Astrocyte (in vitro differentiated cells and primary cell): ENCODE results near the gene NARS2. TPM values are rescaled to one million over a fixed set of nuclear protein-coding genes. Genes with fewer than 3 reads are reported as not detected.

Experiments
- DNase-seq: peaks from one replicate; pipeline ENCODE4 v3.0.0-alpha.2; 2010; ENCODE audit warnings: low read depth
- FAIRE-seq: peaks from 2 replicates; lab custom pipeline; 2011; peaks lifted over from hg19 to GRCh38; lab: Jason Lieb, UNC
- H2AFZ ChIP-seq: 2 replicates; pipeline ENCODE4 v1.6.0; 2012; ENCODE audit warnings: low read depth, low read length, inconsistent platforms
- H3K27ac ChIP-seq: 2 replicates; pipeline ENCODE4 v1.5.1; 2011; ENCODE audit warnings: low read depth, low read length, inconsistent platforms
- H3K27me3 ChIP-seq: 2 replicates; pipeline ENCODE4 v1.6.0; 2011; ENCODE audit warnings: low read length, inconsistent platforms; ENCODE audit not compliant: insufficient read depth
- H3K36me3 ChIP-seq: 2 replicates; pipeline ENCODE4 v1.5.1; 2011; ENCODE audit warnings: low read length, inconsistent platforms; ENCODE audit not compliant: insufficient read depth
- H3K4me1 ChIP-seq: 2 replicates; pipeline ENCODE4 v1.5.1; 2011; ENCODE audit warnings: low read length, inconsistent platforms; ENCODE audit not compliant: insufficient read depth
- H3K4me2 ChIP-seq: 2 replicates; pipeline ENCODE4 v1.6.0; 2012; ENCODE audit warnings: low read length, inconsistent platforms
- H3K4me3 ChIP-seq: 2 replicates; pipeline ENCODE4 v1.5.1; 2011; ENCODE audit warnings: low read depth, mild to moderate bottlenecking, low read length, inconsistent platforms; ENCODE audit not compliant: insufficient read depth
- H3K79me2 ChIP-seq: 2 replicates; pipeline ENCODE4 v1.6.0; 2012; ENCODE audit warnings: mild to moderate bottlenecking, low read length, inconsistent platforms; ENCODE audit not compliant: insufficient read depth
- H3K9ac ChIP-seq: 2 replicates; pipeline ENCODE4 v1.6.0; 2012; ENCODE audit warnings: mild to moderate bottlenecking, low read length, inconsistent platforms
- H3K9me3 ChIP-seq: 2 replicates; pipeline ENCODE4 v1.5.1; 2012; ENCODE audit warnings: low read depth, mild to moderate bottlenecking, low read length, inconsistent platforms; ENCODE audit not compliant: insufficient read depth
- H4K20me1 ChIP-seq: 2 replicates; pipeline ENCODE4 v1.6.0; 2012; ENCODE audit warnings: low read length, inconsistent platforms; ENCODE audit not compliant: insufficient read depth
- H3K27ac Mint-ChIP-seq: one replicate; pipeline ENCODE4 v1.8.0; 2021; ENCODE audit warnings: mild to moderate bottlenecking, mixed read lengths; ENCODE audit not compliant: unreplicated experiment
- H3K27me3 Mint-ChIP-seq: one replicate; pipeline ENCODE4 v1.8.0; 2021; ENCODE audit warnings: low read depth, mixed read lengths; ENCODE audit not compliant: unreplicated experiment
- H3K36me3 Mint-ChIP-seq: one replicate; pipeline ENCODE4 v1.8.0; 2021; ENCODE audit warnings: low read depth, mixed read lengths; ENCODE audit not compliant: unreplicated experiment
- H3K4me1 Mint-ChIP-seq: one replicate; pipeline ENCODE4 v1.8.0; 2021; ENCODE audit warnings: low read depth, mixed read lengths; ENCODE audit not compliant: unreplicated experiment
- H3K4me3 Mint-ChIP-seq: one replicate; pipeline ENCODE4 v1.8.0; 2021; ENCODE audit warnings: mild to moderate bottlenecking, moderate library complexity, mixed read lengths; ENCODE audit not compliant: unreplicated experiment
- H3K9me3 Mint-ChIP-seq: one replicate; pipeline ENCODE4 v1.8.0; 2021; ENCODE audit warnings: mild to moderate bottlenecking, mixed read lengths; ENCODE audit not compliant: unreplicated experiment
- CTCF ChIP-seq: IDR thresholded peaks from 2 replicates; pipeline ENCODE4 v1.5.1; 2011; ENCODE audit warnings: low read depth, mild to moderate bottlenecking, inconsistent platforms, low read length, moderate library complexity; ENCODE audit not compliant: insufficient read depth
- EZH2 ChIP-seq: IDR thresholded peaks from 2 replicates; pipeline ENCODE4 v1.6.1; 2012; ENCODE audit warnings: mild to moderate bottlenecking, low read length, inconsistent platforms; ENCODE audit not compliant: insufficient read depth
- total RNA-seq: library from RNA; stranded (reverse); gene quantifications from 2 replicates; pipeline ENCODE4 v1.2.1, GENCODE V29; 2021

NARS2 gene
- total RNA-seq, 1 donor from 2014 or later, result 10.1 TPM

- FAIRE-seq, result no peak
- no peak overlapping the region for H3K27ac Mint-ChIP-seq
- TF ChIP-seq EZH2 (no peak), CTCF (no peak)
Observed at GRCh38 chr11:78478536-78478935, 96.1 kb downstream of the NARS2 start.

GRCh38 chr11:78476066-78476465 lies 98.6 kb downstream of the NARS2 start:
- Histone ChIP-seq H4K20me1 (no peaks in the 10 kb centered on the region), H3K27ac (no peak overlapping the region), H3K9ac (no peak overlapping the region), H3K36me3 (peaks cover 3% of the 10 kb centered on the region), H3K4me2 (no peak overlapping the region), H3K79me2 (no peaks in the 10 kb centered on the region), H2AFZ (no peak overlapping the region), H3K4me3 (no peak overlapping the region), H3K9me3 (no peaks in the 10 kb centered on the region), H3K27me3 (no peaks in the 10 kb centered on the region), H3K4me1 (no peaks in the 10 kb centered on the region)
- TF ChIP-seq EZH2 (no peak), CTCF (no peak)
- Mint-ChIP-seq H3K36me3 (no peaks in the 10 kb centered on the region), H3K9me3 (no peaks in the 10 kb centered on the region), H3K27ac (no peak overlapping the region), H3K4me1 (no peaks in the 10 kb centered on the region), H3K27me3 (no peaks in the 10 kb centered on the region), H3K4me3 (no peak overlapping the region)
- DNase-seq (no peak), FAIRE-seq (no peak)

More at GRCh38 chr11:78478536-78478935, 96.1 kb downstream of the NARS2 start:
- no peak overlapping the region for H3K4me3 ChIP-seq
- H3K27me3 Mint-ChIP-seq, result no peaks in the 10 kb centered on the region
- no peak for DNase-seq
- no peak overlapping the region for H2AFZ ChIP-seq
- H3K27ac ChIP-seq, result no peak overlapping the region
- peaks cover 2% of the 10 kb centered on the region for H3K36me3 Mint-ChIP-seq
- H4K20me1 ChIP-seq, result no peaks in the 10 kb centered on the region
- H3K9ac ChIP-seq, result no peak overlapping the region
- no peaks in the 10 kb centered on the region for H3K4me1 ChIP-seq
- H3K9me3 Mint-ChIP-seq, result no peaks in the 10 kb centered on the region
- peaks cover 3% of the 10 kb centered on the region for H3K36me3 ChIP-seq
- no peak overlapping the region for H3K4me3 Mint-ChIP-seq
- no peaks in the 10 kb centered on the region for H3K4me1 Mint-ChIP-seq
- no peaks in the 10 kb centered on the region for H3K27me3 ChIP-seq
- no peaks in the 10 kb centered on the region for H3K79me2 ChIP-seq
- H3K4me2 ChIP-seq, result no peak overlapping the region
- no peaks in the 10 kb centered on the region for H3K9me3 ChIP-seq

GRCh38 chr11:78474451-78474850 lies 100.2 kb downstream of the NARS2 start:
- Histone ChIP-seq H3K4me2 (no peak overlapping the region), H3K79me2 (no peaks in the 10 kb centered on the region), H2AFZ (no peak overlapping the region), H3K27ac (no peak overlapping the region), H3K9ac (no peak overlapping the region), H3K4me3 (no peak overlapping the region), H3K4me1 (no peaks in the 10 kb centered on the region), H3K27me3 (no peaks in the 10 kb centered on the region), H3K9me3 (no peaks in the 10 kb centered on the region), H3K36me3 (peaks cover 3% of the 10 kb centered on the region), H4K20me1 (no peaks in the 10 kb centered on the region)
- no peak overlapping the region for H3K4me3 Mint-ChIP-seq
- TF ChIP-seq CTCF, result no peak
- no peak for TF ChIP-seq EZH2
- H3K9me3 Mint-ChIP-seq, result no peaks in the 10 kb centered on the region
- no peaks in the 10 kb centered on the region for H3K36me3 Mint-ChIP-seq
- H3K4me1 Mint-ChIP-seq, result peaks cover 4% of the 10 kb centered on the region
- H3K27ac Mint-ChIP-seq, result no peak overlapping the region
- no peaks in the 10 kb centered on the region for H3K27me3 Mint-ChIP-seq
- FAIRE-seq (no peak), DNase-seq (no peak)
